Memory B cell (primary cell): ENCODE results near the gene VAV2.
A peak's percentile ranks its signal among the peaks of the same experiment; 100 is the strongest.

Experiments
- ATAC-seq: fragments of 150-1000 bp; cut with Tn5 transposase; 2 replicates; pipeline ENCODE4 v1.10.0; 2021; ENCODE audit warnings: low read depth, mild to moderate bottlenecking, moderate library complexity
- DNase-seq, 2 donors: peaks; one replicate each; pipeline ENCODE4 v3.0.0; 2022; ENCODE audit warnings: low spot score in 2 of 2
- H3K27ac Mint-ChIP-seq: one replicate; pipeline ENCODE4 v1.8.0; 2022; ENCODE audit warnings: mild to moderate bottlenecking, moderate library complexity, mixed read lengths
- H3K27me3 Mint-ChIP-seq: one replicate; pipeline ENCODE4 v1.8.0; 2022; ENCODE audit warnings: mixed read lengths
- H3K36me3 Mint-ChIP-seq: one replicate; pipeline ENCODE4 v1.8.0; 2022; ENCODE audit warnings: mild to moderate bottlenecking, mixed read lengths
- H3K4me1 Mint-ChIP-seq: one replicate; pipeline ENCODE4 v1.8.0; 2022; ENCODE audit warnings: mixed read lengths
- H3K4me3 Mint-ChIP-seq: one replicate; pipeline ENCODE4 v1.8.0; 2022; ENCODE audit warnings: mild to moderate bottlenecking, moderate library complexity, mixed read lengths
- H3K9me3 Mint-ChIP-seq: one replicate; pipeline ENCODE4 v1.8.0; 2022; ENCODE audit warnings: mixed read lengths

The VAV2 gene

DNA sequence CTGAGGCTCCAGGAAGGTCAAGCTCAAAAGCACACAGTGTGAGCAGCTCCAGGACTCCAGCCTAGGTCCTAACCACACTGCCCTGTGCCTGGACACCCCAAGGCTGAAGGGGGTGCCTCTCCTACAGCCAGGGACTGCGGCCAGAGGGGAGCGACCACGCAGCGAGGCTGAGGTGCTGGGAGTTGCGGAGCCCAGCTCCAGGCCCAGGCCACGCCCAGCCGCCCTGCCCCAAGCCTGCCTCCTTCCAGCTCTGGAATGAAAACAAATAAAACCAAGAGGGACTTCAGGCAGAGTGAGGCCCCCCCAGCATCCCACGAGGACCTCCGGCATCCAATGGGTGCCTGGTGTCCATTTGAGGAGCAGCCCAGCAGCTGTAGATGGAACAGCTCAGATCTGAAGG lies 15.2 kb downstream of the VAV2 start:
- H3K36me3 Mint-ChIP-seq: no peaks in the 10 kb centered on the region
- ATAC-seq: no peak
- H3K4me1 Mint-ChIP-seq: peaks cover 57% of the 10 kb centered on the region
- no peaks in the 10 kb centered on the region for H3K27me3 Mint-ChIP-seq
- H3K27ac Mint-ChIP-seq: peak overlapping the region; percentile 35
- no peak overlapping the region for H3K4me3 Mint-ChIP-seq
- DNase-seq: no peak
- no peaks in the 10 kb centered on the region for H3K9me3 Mint-ChIP-seq

- Mint-ChIP-seq H3K27me3 (no peaks in the 10 kb centered on the region), H3K4me1 (peaks cover 60% of the 10 kb centered on the region), H3K36me3 (no peaks in the 10 kb centered on the region), H3K4me3 (no peak overlapping the region), H3K9me3 (no peaks in the 10 kb centered on the region), H3K27ac (no peak overlapping the region)
- DNase-seq (no peak), ATAC-seq (no peak)
These were observed 15.8 kb downstream of the VAV2 start for GRCh38 chr9:133976191-133976861.

- Mint-ChIP-seq H3K9me3 (no peaks in the 10 kb centered on the region), H3K36me3 (no peaks in the 10 kb centered on the region), H3K27ac (peak overlapping the region; percentile 57), H3K4me1 (peaks cover 56% of the 10 kb centered on the region), H3K4me3 (no peak overlapping the region), H3K27me3 (no peaks in the 10 kb centered on the region)
- DNase-seq (no peak), ATAC-seq (no peak)
These were observed 16.6 kb downstream of the VAV2 start for GRCh38 chr9:133975511-133975910.

- DNase-seq: no peak
- Mint-ChIP-seq H3K9me3 (no peaks in the 10 kb centered on the region), H3K4me3 (peak overlapping the region; percentile 47), H3K4me1 (peaks cover 56% of the 10 kb centered on the region), H3K27me3 (no peaks in the 10 kb centered on the region), H3K36me3 (no peaks in the 10 kb centered on the region), H3K27ac (peak overlapping the region; percentile 57)
- ATAC-seq: no peak
These were observed 17.3 kb downstream of the VAV2 start for GRCh38 chr9:133974631-133975341.

DNA sequence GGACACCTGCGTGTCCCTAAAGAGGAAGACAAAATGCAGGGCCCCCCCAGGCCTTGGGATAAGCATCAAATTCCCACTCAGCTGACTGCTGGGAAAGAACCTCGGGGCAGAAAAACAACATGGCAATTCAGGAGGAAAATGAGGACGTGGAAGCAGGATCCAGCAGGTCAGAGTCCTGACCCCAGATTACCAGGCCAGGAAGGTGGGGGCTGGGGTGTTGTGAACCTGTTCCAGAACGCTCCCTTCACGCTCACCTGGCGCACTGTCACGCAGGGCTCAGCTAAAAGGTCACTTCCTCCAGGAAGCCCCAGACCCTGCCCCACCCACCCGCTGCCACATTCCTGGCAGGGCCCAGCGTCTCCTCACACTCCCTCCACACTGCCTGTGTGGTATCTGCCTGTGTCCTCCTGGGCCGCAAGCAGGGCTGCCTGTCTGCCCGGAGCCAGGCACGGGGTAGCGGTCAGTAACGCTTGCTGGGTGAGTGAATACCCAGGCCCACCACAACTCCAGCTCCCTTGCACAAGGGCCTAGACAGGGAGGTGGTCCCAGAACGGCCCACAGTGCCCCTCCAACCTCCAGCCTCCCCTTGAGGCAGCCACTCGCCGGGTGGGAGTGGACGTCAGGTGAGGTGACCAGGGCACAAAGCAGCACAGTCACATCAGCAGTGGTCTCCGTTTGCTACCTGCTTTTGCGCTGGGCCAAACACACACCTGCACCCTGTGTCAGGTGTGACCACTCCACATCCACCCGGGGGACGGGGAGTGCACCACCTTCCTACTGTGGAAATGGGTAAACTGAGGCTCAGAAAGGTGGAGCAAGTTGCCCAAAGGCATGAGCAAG lies 18.1 kb downstream of the VAV2 start:
- H3K27ac Mint-ChIP-seq: peak overlapping the region; percentile 57
- peaks cover 59% of the 10 kb centered on the region for H3K4me1 Mint-ChIP-seq
- no peaks in the 10 kb centered on the region for H3K36me3 Mint-ChIP-seq
- no peaks in the 10 kb centered on the region for H3K9me3 Mint-ChIP-seq
- DNase-seq (no peak), ATAC-seq (peak; percentile 21)
- H3K4me3 Mint-ChIP-seq: peak overlapping the region; percentile 82
- no peaks in the 10 kb centered on the region for H3K27me3 Mint-ChIP-seq

GRCh38 chr9:133973111-133973790 lies 18.9 kb downstream of the VAV2 start:
- Mint-ChIP-seq H3K4me1 (peaks cover 61% of the 10 kb centered on the region), H3K4me3 (peak overlapping the region; percentile 82), H3K36me3 (no peaks in the 10 kb centered on the region), H3K9me3 (no peaks in the 10 kb centered on the region), H3K27me3 (no peaks in the 10 kb centered on the region), H3K27ac (peak overlapping the region; percentile 57)
- ATAC-seq (peak; percentile 56), DNase-seq (no peak)

DNA sequence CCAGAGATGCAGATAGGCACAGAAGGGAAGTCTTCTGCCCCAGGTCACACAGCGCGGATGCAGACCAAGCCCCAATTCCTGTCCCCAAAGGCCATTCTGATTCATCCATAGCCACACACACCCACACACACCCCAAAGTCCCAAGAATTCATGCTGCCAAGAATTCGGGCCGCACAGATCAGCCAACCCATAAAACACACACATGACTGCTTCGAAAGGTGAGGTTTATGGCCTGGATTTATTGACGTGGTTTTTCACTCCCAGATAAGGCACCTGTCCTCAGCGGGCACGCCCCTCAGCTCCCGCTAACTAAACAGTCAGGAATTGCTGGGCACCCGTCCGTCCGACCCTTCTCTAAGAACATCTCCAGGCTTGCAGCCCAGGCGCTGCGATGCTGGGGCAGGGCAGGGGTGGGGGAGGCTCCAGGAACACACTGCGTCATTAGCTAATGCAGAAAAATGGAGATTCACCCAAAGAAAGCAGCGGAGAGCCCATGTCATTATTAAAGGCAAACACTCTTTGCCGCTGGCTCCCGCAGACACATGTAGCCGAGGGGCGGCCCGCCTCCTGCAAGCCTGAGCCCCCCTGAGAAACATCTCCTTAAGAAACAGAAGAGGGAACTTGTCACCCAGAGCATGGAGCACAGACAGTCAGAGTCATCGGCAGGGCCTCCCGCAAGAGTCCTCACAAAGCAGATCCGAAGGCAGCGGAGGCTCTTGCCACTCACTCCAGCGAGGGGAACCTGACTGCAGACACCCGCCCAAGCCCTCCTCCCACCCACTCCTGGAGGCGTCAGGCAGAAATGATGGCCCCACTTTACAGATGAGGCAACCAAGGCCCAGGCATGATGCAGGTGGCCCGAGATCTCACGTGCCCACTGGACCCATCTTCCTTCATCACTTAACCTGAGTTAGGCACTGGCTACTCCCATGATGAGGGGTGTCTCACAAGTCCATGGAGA lies 19.9 kb downstream of the VAV2 start:
- H3K4me3 Mint-ChIP-seq: peak overlapping the region; percentile 49
- no peak for ATAC-seq

DNA sequence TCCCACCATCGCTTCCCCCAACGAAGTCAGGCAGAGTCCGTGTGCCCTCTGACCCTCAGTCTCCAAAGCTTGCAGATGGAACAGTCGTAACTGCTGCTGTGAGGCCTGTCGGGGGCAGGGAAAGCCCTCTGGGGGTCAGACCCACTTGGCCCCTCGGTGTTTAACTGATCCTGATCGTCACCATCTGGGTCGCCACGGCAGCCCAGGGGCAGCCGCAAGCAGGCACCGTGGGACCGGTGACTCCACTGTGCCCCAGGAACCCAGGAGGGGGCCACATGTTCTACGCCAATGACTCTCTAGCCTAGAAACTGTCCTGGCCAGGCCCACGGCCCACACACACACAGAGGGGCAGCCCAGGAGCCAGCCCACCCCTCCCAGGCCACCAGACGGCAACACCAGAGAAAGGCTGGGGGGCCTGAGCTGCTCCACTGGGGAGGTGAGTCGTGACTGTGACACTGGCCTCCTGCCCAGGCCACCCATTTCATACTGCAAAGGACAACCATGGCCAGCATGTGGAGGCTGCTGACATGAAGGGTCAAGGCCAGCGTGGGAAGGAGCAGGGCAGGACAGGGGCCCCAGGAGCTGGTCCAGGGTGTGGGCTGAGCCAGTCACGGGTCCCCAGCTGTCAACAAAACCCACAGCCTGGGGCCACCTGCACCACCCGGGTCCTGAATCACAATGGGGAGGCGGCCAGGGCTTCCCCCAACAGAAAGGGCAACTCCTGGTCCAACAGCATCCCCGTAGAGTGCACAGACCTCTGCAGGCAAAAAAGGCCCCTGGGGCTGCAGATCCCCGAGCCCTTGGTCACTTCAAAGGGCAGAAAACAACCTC lies 20.8 kb downstream of the VAV2 start:
- Mint-ChIP-seq H3K27ac (peak overlapping the region; percentile 80), H3K4me1 (peaks cover 69% of the 10 kb centered on the region), H3K27me3 (no peaks in the 10 kb centered on the region), H3K4me3 (peak overlapping the region; percentile 25), H3K36me3 (no peaks in the 10 kb centered on the region), H3K9me3 (no peaks in the 10 kb centered on the region)
- no peak for DNase-seq
- peak; percentile 57 for ATAC-seq

More for the DNA sequence above, 19.9 kb downstream of the VAV2 start:
- no peaks in the 10 kb centered on the region for H3K9me3 Mint-ChIP-seq
- H3K36me3 Mint-ChIP-seq: no peaks in the 10 kb centered on the region
- H3K27me3 Mint-ChIP-seq: no peaks in the 10 kb centered on the region
- H3K27ac Mint-ChIP-seq: peak overlapping the region; percentile 57
- DNase-seq: no peak
- H3K4me1 Mint-ChIP-seq: peaks cover 66% of the 10 kb centered on the region

- no peak for DNase-seq
- peak overlapping the region; percentile 64 for H3K4me3 Mint-ChIP-seq
- no peak for ATAC-seq
- no peaks in the 10 kb centered on the region for H3K9me3 Mint-ChIP-seq
- peaks cover 2% of the 10 kb centered on the region for H3K36me3 Mint-ChIP-seq
- H3K27ac Mint-ChIP-seq: peak overlapping the region; percentile 80
- H3K4me1 Mint-ChIP-seq: peaks cover 73% of the 10 kb centered on the region
- no peaks in the 10 kb centered on the region for H3K27me3 Mint-ChIP-seq
These were observed 21.5 kb downstream of the VAV2 start for GRCh38 chr9:133970581-133971058.

DNA sequence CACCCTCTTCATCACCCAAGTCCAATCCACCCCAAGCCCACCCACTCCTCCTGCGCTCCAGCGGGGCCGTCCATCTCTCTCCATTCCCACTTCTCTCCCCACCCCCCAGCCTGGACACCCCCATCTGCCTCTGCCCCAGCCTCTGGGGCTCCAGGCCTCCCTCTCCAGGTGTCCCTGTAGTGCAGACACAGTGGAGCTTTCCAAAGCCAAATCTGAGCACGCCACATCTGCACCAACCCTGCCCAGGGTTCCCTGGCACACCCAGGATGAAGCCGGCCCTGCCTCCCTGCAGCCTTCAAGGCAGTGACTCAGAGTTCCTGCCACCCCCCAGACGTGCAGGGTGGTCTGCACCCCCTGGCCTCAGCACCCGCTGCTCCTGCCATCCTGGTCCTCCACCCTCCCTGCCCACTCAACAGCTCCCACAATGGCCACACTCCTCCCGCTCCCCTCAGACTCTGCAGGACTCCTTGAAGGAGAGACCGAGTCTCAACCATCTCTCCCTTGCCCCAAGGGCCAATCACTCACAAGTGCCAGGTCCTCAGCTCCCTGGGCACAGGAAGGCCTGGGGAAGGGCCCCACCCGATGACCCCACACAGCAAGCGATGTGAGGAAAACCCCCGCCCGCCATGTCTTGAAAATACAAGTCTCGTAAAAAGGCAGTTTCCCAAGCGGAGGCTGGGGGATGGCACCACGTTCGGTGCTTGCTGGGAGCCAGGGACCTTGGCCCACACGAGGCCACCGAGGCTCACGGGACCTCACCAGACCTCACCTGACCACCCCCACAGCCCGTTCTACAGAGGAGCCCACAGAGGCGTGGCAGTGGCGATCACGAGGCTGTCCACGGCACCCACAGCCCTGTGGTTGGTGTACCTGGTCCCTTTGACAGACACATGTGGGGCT lies 22.2 kb downstream of the VAV2 start:
- Mint-ChIP-seq H3K4me1 (peaks cover 68% of the 10 kb centered on the region), H3K27me3 (no peaks in the 10 kb centered on the region), H3K27ac (peak overlapping the region; percentile 80), H3K36me3 (peaks cover 2% of the 10 kb centered on the region), H3K9me3 (no peaks in the 10 kb centered on the region), H3K4me3 (peak overlapping the region; percentile 66)
- ATAC-seq (no peak), DNase-seq (no peak)

DNA sequence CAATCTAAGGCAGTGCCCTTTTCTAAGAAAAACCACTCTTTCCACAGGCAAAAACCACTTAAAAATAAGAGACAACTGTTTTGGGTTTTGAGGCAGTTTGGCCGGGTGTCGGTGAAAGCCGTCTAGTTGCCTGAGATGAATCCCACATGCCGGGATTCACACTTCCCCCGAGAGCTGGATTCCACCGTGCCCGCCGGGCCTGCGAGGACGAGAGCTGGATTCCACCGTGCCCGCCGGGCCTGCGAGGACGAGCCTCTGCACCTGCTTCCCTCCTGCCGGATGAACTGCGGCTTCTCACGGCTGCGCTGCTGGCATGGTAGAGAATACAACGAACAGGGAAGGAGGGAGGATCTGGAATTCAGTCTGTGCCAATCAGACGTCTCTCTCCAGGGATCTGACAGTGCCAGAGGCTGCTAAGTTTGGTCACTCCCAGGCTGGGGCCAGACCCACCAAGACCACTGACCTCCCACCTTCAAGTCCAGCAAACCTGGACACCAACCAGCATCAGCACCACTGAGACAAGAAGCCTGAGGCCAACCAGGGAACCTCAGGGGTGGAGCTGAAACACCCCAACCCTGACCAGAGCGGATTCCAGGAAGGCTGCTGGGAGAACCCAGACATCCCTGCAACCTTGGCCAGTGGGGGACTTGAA lies 23.0 kb downstream of the VAV2 start:
- DNase-seq (no peak), ATAC-seq (no peak)
- Mint-ChIP-seq H3K9me3 (peaks cover 2% of the 10 kb centered on the region), H3K27ac (peak overlapping the region; percentile 80), H3K4me3 (peak overlapping the region; percentile 66), H3K4me1 (peaks cover 63% of the 10 kb centered on the region), H3K36me3 (peaks cover 6% of the 10 kb centered on the region), H3K27me3 (no peaks in the 10 kb centered on the region)
